DMS 273 (cell line): ENCODE measurements around the gene SLC6A6.

Experiments used
- DNase-seq: peaks from one replicate; lab custom pipeline; 2025; ENCODE audit not compliant: unreplicated experiment; lab: John Stamatoyannopoulos, UW

SLC6A6 gene

DNA sequence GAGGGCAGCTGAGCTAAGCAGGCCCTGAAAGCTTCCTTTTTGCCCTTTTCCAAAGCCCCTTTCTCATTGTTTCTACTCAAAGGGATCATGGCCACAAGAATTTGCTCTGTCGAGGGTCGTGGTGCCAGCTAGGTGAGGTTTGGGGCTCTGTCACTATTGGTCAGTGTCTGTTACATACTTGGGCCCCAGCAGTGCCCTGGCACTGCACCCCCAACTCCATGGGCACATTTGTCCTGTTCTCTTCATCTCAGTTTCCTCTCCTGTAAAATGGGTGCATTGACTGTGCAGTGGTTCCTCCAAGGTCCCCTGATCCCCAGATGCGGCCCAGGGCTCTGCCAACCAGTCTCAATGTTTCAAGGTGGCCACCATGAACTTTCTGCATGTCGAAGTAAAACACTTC lies 62.1 kb downstream of the SLC6A6 start:
- DNase-seq = no peak

DNA sequence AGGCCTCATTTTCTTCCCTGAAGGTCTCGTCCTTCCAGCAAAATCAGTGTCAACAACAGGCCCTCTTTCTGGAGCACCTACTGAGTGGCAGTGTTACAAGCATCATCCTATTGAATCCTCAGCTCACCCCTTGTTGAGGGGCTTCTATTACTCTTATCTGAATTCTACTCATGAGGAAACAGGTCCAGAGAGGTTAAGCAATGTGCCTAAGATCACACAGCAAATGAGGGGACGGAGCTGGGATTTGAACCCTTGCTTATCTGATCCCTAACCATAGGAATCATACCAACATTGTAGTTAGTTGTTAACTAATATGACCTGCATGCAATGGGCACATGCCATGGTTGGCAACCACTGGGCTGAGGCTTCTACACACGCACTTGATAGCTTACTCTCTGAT lies 63.0 kb downstream of the SLC6A6 start:
- no peak for DNase-seq

DNA sequence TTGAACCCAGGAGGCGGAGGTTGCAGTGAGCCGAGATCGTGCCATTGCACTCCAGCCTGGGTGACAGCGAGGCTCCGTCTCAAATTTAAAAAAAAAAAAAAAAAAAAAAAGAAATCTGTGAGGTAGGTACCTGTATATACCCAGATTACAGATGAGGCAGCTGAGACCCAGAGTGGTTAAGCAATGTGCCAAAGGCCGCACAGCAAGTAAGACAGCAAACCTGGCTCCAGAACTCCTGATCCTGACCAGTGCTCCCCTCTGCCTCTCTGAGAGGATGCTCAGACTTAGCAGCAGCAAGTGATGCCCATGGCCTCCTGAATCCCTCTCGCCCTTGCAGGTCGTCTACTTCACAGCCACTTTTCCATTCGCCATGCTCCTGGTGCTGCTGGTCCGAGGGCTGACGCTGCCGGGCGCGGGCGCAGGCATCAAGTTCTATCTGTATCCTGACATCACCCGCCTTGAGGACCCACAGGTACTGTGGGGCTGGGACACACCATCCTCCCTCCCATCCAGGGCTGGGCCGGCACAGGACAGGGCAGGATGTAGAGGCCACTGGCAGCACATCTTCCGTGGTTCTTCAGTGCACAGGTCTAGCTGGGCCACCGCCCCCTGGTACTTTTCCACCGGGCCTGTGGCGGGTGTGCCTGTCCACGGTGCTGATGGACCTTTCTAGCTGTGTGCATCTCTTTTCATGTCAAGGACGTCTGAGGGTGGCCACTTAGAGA lies 63.9 kb downstream of the SLC6A6 start:
- DNase-seq = no peak

DNA sequence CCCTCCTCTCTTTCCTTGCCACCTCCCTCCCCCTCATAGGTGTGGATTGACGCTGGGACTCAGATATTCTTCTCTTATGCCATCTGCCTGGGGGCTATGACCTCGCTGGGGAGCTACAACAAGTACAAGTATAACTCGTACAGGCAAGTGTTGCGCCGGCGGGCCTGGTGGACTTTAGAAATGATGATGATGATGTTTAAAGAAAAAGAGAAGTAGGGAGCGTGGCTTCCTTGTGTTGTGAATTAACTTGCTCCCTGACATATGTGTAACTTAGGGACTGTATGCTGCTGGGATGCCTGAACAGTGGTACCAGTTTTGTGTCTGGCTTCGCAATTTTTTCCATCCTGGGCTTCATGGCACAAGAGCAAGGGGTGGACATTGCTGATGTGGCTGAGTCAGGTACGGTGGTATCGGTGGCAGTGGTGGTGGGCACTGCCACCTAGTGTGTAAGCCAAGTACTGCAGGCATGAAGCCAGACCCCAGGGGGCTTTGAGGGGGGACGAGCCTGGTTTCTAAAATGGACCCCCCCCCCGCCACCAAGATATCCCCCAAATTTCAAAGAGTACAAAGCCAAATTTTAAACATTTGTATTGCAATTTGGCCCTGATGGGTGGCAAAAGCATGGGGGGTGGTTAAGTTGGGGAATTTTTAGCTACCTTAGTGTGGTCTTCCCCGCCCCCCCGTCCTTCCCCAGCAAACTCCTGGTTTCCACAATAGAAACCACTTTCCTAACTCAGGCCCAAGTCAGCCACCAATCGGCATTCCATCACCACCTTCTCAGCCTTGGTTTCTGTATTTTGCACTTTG lies 65.6 kb downstream of the SLC6A6 start:
- DNase-seq = peak; percentile 41

DNA sequence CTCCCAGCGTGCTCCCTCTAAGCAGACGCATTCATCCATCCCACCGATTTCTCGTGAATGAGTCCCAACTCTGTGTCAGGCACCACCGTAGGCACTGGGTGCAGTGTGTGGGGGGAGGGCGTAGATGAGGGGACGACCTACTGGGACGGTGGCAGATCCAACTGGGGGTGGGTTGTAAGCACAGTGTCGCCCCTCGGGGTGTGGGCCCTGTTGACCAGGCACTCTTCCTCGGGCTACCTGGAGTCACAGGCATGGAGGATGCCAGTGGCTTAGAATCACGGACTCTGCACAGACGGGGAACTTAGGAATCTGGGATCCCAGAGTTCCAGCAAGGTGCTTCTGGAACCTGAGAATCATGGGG lies 66.2 kb downstream of the SLC6A6 start:
- no peak for DNase-seq

DNA sequence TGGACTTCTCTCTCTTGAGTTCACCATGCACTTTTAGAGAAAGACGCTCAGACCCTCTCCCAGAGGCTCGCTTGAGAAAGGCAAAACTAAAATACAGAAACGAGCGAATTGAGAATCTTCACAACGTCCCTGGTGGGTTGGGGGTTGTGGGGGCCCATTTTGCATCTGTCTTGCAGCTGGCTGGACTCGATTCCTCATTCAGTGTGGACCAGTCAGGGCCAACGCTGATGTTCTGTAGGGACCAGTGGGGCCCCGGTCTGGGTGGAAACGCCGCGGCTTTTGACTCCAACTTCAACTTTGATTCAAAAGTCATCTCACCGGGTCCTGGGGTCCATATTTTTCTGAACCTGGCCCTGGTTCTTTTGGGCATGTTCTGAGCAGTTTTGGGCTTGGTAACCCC lies 68.1 kb downstream of the SLC6A6 start:
- no peak for DNase-seq

DNA sequence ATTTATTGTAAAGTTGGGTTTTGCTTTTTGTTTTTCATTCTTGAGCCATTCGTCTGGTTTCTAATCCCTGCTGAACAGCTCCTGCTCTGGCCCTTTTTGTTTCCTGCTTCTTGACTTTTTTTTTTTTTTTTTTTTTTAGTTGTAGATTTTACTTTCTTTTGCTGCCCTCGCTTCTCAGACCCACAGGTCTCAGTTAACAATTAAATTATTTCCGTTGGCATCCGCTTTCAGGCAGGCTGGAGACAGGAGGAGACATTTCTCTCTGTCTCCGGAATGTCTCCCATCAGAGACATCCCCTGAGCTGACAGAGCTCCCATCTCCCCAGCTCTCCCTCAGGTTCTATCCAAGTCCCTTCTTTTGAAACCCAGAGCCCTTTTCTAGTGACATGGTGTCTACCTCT lies 68.6 kb downstream of the SLC6A6 start:
- no peak for DNase-seq

DNA sequence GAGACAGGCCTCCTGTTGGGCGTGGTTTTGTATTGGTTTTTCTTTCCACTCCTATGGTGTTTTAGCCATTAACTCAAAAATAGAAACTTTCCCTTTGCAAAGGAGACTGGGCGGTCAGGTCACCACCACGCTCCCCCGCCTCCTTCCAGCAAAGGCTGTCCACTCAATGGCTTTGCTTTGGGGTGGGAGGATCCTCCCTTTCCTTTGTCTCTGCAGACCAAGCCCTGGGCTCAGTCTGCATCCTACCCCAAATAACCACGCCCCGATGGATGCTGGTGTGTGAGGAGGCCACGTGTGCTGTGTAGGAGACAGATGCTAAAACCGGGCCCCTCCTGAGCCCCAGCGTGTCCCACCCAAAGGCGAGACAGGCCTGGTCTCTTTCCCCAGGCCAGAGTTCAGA lies 69.3 kb downstream of the SLC6A6 start:
- DNase-seq = no peak

DNA sequence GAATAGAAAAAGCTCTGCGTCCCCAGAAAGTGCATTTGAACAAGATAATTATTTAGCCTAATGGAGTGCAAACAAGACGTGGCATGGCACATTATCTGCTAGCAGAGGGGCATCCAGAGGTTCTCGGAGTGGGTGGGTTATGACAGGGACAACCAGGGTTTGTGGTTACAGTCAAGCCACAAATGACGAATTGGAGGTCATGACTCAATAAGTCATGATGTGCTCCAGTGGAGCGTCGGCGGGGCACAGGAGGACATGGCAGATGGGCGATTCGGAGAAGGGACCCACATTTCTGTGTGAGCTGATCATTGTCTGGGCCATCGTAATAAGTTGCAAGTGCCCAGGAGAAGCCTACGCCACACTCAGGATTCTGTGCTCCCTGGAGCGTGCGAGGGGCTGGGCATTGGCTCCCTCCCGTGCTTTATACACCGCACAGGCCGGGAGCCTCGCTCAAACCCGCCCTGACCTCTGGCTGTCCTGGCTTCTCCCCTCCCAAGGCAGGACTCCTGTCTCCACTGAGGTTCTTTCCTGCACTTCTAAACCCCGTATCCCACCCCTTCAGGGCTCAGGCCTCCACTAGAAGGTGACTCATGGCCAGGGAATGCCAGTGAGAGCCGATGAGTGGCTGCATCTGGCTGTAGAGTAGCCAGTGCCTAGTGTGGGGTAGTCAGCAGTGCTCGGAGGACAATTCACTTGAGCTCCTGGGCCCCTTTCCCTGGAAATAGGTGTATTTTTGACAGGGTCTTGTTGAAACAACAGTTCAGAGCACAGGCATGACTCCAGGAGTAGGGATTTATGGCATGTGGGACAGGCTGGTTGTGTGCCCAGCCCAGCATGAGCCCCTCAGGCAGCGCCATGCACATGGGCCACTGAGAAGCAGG lies 70.3 kb downstream of the SLC6A6 start:
- DNase-seq = no peak

DNA sequence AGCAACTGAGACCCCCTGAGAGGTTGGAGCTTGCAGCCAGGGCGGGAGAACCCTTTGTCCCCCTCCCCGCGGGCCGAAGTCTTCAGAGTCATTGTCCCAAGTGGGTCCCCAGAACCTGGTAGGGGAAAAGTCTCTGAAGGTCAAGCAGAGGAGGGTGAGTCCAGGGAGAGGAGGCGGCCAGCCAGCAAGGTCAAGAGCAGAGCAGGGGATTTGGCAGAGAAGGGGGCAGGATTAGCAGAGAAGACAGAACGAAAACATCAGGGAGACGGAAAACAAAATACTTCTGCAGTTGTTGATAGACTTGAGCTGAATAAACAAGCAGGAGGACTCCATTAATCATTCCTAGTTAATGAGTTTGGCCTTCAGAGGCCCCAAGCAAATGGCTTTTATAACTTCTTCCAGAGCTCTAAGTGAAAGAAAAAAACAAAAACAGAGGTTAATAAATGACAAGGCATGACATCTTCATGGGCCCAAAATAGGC lies 71.0 kb downstream of the SLC6A6 start:
- no peak for DNase-seq

DNA sequence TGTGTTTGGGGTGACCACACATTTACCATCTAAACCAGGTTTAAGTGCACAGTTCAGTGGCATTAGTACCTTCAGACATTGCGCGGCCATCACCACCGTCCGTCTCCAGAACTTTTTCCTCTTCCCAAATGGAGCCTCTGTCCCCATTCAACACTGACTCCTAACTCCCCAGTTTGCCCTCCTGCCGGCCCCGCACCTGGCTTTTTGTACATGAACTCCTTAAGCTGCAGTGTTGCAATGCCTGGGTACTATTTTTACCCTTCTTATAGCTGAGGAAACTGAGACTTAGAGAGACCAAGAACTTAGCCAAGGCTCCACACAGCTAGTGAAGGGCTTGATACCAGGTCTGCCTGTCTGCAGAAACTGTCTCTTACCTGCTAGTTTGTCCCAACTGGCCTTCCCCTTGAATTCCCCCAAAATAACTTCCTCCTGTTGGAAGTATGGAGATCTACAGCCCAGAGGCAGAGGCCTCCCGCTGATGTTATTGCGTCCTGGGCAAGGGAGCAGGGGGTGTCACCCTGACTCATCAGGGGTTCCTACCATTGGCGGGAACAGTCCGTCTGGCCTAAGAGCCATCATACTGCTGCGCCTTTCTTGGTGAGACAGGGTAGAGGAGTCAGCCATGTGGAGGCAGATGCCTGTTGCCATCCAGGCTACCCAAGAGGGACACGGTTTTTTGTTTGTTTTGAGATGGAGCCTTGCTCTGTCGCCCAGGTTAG lies 72.1 kb downstream of the SLC6A6 start:
- no peak for DNase-seq

DNA sequence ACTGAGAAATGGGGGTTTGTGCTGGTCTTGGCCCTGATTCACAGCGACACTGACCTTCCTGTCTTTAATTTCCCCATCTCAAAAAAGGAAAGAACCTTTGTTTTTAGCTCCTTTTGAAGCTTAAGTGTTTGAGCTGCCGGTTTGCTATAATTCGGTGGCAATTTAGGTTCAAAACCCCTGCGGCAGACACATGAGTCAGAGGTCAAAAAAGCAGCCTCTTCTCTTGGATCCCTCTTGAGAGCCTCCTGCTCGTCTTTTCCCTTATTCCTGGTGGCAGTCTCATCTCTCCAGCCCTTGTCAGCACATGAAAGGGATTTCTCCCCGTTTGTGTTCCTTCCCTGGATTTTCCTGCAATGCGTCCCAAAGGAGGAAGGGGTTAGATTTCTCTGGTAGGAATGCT lies 73.2 kb downstream of the SLC6A6 start:
- no peak for DNase-seq

DNA sequence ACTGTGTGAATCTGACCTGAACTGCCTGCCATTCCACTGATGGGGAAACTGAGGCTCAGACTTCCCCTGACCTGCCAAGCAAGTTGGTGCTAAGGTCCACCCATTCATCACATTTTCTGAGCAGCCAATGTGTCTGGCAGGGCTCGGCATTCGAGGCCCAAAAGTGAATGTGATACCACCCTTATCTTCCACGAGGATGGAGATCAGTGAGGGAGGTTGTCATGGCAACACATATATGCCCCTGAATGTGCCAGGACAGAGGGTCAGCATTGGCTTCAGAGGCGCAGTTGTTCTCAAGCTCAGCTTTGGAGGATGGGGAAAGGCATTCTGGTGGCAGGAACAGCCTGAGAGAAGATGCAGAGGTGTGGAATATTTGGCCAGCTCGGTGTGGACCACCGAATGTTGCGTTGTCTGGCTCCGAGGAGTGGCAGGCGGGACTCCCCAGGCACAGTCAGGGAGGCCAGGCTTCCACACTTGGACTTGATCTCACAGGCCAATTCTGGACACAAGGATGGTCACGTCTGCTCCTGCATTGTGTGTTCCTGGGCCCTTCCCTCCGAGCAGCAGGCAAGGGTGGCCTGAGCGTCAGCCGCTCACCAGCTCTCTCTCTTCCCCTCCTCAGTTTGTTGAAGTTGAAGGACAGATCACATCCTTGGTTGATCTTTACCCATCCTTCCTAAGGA lies 74.3 kb downstream of the SLC6A6 start:
- DNase-seq = no peak

DNA sequence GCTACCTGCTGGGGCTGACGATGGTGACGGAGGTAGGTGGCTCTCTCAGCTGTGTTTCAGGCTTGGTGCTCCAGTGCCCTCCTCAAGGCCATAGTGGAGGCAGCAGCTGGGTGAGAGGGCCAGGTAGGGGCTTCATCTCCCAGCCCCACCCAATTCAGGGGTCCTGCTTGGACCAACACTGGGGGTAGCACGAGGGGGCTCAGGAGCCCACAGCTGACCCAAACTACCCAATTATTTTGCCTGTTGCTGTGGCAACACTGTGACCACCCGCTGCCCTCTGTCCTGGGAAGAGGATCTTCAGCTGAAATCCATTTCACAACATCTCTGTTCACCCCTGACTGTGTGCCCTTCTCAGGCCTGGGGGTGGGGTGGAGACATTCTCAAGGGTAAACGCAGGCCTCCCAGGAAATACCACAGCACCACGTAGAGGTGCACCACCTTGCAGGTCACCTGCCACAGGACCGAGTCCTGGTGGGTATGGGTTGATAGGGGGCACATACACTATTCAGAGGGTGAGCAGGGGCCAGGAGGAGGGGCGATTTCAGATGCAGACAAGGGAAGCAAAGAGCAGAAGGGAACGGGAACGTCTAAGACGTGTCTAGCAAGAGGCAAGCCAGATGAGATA lies 75.0 kb downstream of the SLC6A6 start:
- DNase-seq = no peak

DNA sequence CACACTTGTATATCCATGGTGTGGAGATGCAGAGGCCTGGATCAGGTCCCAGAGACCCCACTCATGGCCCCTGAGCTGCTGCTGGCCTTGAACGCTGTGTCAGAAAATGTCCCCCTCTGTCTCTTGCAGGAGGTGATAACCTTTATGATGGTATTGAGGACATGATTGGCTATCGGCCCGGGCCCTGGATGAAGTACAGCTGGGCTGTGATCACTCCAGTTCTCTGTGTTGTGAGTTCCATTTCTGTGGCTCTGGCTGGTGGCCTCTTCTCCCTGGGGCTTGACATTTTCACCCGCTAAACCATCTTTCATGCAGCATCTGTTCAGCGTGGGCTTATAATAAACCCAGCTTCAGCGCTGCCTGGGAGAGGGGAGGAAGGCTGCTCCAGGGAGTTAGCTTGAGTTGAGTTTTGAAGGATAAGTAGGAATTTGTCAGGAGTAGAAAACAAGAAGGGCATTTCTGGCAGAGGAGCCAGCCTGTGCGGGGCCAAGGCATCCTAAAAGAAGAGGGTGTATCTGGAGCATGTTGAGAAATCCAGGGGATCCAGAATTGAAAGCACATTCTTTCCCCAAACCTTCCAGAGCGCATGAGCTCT lies 76.6 kb downstream of the SLC6A6 start:
- DNase-seq = no peak

DNA sequence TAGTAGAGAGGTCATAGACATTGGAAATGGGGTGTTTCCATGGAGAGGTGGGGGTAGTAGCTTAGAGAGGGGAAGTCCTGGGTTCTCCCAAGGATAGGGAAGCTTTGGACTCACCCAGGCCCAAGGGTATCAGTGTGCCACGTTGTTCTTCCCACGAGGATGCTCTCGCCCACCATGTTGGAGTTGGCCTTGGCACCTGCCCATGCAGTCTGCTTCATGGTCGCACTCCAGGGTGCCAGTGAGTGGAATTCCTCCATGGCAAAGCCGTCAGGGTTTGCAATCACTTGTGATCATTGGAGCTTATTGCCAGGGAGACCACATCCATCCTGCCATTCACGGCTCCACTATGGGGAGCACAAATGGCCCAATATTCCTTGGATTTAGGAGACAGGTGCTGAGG lies 77.2 kb downstream of the SLC6A6 start:
- DNase-seq = no peak

DNA sequence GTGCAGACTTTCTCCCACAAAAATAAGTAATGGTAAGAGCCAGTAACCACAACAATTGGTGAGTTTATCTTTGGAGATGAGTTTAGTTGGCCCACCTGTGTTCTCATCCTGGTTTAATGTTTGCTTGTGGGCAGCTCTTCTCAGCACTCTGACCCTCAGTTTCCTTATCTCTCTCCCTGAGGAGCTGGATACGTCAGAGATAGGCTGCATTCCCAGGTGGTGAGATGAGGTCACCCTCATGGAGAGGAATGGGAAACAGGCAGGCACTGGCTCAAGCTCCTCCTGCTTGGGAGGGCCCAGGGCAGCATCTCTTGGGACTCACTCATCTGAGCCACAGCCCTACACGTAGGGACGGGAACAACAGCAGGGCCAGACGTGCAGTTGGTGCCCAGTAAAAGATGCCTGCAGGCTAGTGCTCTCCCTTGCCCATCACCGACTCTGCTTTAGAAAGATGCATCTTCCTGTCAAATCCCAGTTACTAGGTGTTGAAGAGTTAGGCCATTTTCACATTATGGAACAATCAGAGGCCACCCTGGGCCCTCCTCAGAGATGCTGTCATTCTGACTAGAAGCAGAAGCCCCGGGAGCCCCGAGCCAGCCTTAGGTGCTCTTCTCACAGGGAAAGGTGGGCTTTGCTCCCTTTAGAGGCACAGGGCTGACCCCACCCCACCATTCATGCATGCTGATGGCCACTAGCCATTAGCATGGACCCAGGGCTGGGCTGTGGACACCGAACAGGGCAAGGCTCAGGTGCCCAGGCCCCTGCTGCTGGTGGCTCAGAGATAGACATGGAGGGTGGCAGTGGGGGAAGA lies 78.0 kb downstream of the SLC6A6 start:
- DNase-seq = no peak

DNA sequence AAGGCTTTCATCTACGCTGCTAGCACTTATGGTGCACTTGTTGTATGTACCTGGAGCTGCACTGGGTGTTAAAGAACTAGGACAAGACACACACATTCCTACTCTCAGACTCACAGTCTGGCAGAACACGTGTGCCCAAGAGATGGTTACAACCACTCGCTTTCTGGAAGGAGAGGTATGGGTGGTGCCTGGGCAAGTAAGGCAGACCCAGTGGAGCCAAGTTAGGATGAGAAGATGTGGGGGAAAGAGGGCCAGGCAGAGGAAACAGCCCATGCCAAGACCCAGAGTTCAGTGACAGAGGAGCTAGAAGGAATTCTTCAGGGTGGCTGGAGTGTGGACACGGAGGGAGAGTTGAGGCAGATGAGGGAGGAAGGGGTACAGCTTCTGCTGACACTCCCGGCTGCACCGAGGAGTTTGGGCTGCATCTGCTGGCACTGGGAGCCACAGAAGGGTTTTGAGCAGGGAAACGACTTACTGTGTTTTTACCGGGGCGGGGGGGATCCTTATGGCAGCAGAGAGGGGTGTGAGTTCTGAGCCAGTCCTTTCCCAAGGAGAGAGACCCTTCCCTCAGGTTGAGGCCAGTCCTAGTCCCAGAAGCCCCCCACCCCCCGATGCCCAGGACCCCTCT lies 78.7 kb downstream of the SLC6A6 start:
- DNase-seq = no peak
